G401.6 (cell line): Measurements from ENCODE around the gene CERT1.

Experiments used
- FAIRE-seq: peaks from 2 replicates; lab custom pipeline; 2012; peaks lifted over from hg19 to GRCh38; lab: Jason Lieb, UNC

Gene CERT1

DNA sequence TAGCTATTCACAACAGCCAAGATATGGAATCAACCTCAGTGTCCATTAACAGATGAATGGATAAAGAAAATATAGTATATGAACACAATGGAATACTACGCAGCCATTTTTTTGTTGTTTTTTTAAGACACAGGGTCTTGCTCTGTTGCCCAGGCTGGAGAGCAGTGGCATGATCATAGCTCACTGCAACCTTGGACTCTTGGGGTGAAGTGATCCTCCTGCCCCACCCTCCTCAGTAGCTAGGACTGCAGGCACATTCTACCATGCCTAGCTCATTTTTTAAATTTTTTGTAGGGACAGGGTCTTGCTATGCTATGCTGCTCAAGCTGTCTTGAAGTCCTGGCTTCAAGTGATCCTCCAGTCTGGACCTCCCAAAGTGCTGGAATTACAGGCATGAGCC, 38.5 kb downstream of the CERT1 start:
- FAIRE-seq = no peak

DNA sequence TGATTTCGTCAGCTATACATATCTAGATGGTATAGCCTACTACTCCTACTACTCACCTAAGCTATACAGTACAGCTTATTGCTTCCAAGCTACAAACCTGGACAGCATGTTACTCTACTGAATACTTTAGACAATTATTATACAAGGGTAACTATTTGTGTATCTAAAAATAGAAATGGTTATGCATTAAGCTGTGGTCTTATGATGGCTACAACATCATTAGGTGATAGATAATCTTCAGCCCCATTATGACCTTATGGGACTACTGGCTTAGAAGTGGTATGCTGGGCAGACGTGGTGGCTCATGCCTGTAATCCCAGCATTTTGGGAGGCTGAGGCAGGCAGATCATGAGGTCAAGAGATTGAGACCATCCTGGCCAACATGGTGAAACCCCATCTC, 40.2 kb downstream of the CERT1 start:
- no peak for FAIRE-seq

DNA sequence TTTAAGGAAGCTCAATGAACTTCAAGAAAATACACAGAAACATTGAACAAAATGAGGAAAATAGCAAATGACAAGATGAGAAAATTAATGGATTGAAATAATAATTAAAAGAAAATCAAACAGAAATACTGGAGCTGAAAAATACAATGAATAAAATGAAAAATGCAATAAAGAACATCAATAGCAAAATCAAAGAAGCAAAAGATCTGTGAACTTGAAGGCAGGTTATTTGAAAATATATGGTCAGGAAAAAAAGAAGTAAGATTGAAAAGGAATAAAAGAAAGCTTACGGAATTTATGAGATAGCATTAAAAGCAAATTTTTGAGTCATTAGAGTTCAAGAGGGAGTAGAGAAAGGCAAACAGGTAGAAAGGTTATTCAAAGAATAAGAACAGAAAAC, 42.4 kb downstream of the CERT1 start:
- peak; percentile 52 for FAIRE-seq

DNA sequence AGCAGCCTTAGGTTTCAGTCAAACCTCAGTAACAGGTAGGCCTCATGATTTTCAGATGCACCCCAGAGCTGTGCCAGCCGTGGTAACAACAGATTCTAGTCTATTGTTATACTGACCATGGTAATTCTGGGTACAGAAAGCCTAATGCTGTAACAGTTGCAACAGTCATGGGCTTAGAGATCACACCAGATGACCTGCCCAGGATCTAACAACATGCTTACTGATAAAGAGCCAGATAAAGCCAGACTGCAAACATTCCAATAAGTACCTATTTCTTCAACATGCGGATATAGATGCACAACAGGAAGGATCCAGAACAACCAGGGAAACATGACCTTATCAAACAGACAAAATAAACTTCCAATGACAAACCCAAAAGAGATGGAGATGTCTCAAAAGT, 42.8 kb downstream of the CERT1 start:
- no peak for FAIRE-seq

DNA sequence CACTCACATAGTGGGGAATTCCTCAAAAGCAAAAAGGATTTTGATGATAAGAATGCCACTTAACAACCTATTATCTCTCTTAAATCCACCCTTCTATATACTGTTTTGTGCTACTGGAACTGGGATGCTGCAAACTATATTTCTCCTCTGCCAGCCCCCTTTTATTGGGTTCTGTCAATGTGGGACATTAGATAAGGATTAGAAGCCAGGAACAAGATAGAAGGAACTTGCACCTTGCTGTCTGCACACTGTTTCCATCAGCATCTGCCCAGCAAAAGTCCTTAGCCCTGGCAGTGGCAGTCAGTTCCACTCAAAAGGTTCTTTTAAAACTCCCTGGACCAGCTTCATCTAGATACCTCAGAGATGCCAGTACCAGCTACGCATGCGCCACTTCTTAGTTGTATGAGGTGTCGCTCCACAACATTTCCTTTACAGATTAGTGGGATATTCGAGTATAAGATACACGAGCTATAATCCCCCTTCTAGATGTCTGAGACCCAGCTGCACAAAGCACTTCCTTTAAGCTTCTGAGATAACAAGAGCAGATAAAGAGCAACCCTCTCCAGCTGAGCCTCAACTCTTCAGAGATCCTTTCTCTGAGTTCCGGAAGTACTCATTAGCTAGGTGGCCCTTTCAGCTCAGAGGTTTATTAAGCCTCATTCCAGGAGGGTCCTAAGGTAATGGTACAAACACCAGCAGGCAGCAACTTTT, 45.3 kb downstream of the CERT1 start:
- no peak for FAIRE-seq

DNA sequence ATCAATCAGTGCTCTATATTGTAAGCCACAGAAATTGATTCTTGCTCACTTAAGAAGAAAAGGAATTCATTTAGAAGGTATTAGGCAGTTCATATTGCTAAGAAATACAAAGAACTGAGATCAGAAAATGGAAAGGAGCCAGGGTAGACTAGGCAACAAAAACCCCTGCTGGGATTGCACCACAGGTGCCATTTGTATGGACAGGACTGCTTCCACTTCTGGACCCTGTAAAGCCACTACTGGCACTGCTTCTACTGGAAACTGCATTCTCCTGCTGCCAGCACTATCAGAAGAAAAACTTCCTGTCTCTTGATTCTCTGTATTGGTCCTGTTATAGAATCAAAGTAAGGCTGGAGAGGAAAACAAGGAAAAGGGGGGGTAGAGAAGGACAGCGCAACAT, 45.9 kb downstream of the CERT1 start:
- FAIRE-seq = no peak

DNA sequence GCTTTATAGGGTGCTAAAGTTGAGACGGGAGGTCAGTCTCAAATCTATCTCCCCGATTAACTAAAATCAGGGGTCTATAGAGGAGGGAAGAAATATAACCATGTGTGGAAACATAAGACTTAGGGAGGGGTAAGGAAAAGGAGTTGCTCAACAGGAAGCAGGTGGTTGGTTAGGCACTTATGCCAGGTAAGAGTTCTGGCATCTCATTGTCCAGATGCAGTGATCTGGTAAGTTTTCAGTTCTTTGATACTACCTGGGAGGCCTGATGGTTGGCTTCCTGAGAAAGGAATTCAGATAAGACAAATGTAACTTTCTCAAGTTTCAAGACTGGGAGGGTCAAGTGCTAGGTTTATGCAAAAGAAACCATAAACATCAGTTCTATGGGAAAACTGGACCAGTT, 47.7 kb downstream of the CERT1 start:
- FAIRE-seq = no peak

DNA sequence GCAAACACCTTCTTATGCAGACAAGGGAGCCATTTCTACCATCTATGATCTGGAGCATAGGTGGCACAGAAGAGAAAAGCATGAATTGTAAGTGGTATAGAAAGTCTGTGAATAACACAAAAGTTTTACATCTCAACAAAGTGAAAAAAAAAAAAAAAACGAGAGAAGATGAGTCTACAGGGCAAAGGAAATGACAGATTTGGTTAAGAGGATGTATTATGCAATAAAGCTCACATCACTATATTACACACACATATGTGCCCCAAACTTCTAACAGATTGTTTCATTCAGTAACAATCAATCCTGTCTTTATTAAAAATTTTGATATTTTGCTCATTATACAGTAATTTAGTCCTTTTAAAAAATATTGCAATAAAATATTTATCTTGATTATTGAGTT, 49.8 kb downstream of the CERT1 start:
- no peak for FAIRE-seq

DNA sequence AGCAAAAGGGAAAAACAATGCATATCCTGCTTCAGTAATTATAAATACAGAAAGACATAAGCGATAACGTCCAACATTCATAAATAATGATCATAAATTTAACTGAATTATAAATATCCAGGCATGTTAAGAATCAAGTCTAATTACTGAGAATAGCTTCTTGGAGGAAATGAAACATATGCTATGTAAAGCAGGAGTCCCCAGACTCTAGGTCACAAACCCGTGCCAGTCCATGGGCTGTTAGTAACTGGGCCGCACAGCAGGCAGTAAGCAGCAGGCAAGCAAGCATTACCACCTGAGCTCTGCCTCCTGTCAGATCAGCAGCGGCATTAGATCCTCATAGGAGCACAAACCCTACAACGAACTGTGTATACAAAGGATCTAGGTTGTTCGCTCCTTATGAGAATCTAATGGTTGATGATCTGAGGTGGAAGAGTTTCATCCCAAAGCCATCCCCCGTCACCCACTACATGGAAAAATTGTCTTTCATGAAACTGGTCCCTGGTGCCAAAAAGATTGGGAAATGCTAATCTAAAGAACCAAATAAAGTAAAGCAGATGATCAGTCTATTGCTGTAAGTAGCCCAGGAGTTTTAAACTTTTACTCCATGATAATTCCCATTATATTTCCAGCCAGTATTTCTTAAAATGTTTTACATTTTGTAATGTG, 50.4 kb downstream of the CERT1 start:
- FAIRE-seq = no peak

DNA sequence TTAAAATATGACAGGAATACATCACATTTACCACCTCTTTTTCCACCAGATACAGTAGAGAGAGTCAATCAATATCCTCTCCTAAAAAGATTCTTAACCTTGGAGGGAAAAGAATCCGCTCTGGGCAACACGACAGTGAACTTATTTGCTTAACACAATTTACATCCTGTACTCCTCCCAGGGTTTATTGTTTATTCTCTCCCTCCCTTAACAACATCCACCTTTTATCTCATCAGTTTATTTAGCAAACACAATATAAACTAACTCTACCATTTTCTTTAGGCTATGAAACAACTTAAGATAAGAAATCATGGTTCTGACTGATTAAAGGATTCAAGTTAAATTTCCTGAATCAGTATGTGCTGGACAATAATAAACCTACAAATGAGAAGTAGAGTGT, 50.9 kb downstream of the CERT1 start:
- no peak for FAIRE-seq

DNA sequence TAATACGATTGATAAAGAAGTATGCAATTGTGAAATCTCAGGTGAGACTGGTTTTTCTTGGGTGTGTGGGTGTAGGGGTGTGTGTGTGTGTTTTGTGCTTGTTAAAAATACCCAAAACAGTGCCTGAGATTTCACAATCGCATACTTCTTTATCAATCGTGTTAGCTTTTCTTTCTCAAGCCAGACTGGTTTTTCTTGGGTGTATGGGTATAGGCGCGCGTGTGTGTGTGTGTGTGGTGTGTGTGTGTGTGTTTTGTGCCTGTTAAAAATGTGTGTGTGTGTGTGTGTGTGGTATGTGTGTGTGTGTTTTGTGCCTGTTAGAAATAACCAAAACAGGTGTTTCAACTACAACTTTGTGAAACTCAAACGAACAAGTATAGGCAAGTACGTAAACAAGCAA, 53.7 kb downstream of the CERT1 start:
- no peak for FAIRE-seq

DNA sequence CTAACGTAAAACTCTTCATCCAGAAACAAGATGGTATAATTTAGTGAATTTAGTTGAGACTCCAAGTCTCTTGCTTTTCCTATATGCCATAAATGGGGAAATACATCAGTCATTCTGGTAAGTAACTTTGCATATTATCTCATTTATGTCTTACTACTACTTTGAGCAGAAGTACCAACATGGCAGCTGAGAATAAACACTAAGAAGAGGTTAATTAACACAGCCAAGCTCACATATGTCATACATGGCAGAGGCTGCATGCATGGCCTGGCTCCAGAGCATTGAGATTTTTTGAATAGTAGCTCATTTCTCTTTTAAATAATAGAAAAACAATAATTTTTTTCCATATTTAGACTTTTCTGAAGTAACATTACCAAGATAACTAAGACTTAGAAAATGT, 54.3 kb downstream of the CERT1 start:
- no peak for FAIRE-seq

DNA sequence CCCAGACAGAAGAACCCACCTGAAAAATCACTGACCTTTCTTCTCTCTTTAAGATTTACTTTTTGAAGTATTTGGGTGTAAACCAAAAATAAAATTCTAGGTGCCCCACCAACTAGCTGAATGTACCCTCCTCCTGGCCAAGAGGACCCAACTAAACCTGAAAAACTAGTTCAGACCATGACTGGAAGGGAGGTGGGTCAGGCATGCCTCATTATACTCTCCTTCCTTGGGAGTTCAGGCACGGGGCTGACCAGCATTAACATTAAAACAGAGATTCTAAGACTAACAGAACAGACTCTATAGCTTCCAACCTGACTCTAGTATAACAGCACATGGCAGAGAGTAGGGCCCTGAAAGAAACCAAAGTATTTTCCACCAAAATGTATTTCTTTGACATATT, 61.4 kb downstream of the CERT1 start:
- FAIRE-seq = no peak

DNA sequence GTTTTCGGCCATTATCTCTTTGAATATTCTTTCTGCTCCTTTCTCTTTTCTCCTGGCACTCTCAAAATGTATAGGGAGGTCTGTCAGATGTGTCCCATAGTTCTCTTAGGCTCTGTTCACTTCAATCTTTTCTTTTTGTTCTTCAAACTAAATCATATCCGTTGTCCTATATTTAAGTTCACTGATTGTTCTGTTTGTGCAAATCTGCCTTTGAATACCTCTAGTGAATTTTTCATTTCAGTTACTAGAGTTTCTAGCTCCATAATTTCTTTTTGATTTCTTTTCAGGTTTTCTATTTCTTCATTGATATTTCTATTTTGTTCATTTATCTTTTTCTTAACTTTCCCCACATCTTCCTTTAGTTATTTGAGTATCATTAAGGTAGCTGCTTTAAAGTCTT, 65.4 kb downstream of the CERT1 start:
- FAIRE-seq = no peak

DNA sequence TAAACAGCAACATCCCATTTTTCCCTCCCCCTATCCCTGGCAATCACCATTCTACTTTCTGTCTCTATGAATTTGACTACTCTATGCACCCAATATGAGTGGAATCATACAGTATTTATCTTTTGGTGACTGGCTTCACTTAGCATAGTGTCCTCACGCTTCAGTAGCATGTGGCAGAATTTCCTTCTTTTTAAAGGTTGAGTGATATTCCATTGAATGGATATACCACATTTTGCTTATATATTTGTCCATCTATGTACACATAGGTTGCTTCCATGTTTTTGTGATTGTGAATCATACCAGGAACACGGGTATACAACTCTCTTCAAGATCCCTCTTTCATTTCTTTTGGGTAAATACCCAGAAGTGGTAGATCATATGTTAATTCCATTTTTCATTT, 69.9 kb downstream of the CERT1 start:
- no peak for FAIRE-seq

DNA sequence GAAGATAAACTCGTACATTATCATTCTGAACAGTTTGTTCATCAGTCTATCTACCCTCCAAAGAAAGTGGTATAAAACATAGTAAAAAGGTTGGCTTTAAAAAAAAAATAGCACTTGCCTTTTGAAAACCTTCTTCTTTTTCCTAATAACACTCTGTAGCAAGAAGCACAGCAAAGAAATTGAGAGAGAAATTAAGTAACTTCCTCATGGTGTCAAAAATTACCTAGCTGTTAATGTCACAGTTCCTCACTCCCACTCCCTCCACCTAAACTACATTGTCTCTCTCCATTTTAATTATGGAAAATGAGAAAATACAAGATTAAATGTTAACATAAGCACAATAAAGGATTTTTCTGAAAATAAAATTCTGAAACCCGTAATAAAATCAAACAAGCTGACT, 72.2 kb downstream of the CERT1 start:
- FAIRE-seq = no peak

DNA sequence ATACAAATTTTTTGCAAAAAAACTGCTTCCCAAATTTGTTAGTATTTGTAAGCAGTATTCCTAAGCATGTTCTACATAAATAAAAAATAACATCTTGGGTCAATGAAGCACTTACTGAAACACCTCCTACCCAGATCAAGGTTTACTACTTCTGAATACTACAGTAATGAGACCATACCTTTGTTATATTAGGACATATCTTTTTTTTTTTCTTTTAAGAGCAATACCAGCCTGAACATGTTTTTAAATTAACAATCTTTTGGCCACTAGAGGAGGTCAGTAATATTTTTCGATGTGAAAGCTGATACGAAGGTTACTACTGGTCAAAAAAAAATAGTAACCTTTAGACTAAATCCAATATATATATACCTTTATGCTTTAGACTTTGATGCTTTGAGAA, 72.7 kb downstream of the CERT1 start:
- FAIRE-seq = peak; percentile 46

DNA sequence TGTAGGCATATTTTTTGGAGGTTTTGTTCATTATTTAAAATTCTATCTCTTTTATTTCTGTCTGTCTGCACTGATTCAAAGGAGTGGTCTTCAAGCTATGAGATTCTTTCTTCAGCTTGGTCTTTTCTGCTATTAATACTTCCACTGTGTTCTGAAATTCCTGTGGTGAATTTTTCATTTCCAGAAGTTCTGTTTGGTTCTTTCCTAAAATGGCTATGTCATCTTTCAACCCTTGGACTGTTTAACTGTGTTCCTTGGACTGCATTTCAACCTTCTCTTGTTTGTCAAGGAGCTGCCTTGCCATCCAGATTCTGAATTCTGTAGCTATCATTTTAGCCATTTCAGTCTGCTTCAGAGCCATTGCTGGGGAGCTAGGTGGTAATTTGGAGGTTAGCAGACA, 76.3 kb downstream of the CERT1 start:
- no peak for FAIRE-seq

DNA sequence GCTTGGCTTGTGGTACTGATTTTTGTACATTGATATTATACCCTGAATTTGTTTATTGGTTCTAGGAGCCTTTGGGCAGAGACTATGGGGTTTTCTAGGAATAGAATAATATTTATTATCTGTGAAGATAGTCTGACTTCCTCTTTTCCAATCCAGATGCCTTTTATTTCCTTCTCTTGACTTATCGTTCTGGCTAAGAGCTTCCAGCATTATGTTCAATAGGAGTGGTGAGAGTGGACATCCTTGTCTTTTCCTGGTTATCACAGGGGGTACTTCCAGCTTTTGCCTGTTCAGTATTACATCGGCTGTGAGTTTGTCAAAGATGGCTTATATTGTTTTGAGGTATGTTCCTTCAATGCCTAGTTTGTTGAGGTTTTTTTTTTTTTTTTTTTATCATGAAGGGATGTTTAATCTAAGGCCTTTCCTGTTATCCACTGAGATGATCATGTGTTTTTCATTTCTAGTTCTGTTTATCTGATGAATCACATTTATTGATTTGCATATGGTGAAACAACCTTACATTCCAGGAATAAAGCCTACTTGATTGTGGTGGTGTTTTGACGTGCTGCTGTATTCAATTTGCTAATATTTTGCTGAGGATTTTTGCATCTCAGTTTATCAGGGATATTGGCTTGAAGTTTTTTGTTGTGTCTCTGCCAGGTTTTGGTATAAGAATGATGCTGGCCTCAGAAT, 77.5 kb downstream of the CERT1 start:
- FAIRE-seq = no peak

DNA sequence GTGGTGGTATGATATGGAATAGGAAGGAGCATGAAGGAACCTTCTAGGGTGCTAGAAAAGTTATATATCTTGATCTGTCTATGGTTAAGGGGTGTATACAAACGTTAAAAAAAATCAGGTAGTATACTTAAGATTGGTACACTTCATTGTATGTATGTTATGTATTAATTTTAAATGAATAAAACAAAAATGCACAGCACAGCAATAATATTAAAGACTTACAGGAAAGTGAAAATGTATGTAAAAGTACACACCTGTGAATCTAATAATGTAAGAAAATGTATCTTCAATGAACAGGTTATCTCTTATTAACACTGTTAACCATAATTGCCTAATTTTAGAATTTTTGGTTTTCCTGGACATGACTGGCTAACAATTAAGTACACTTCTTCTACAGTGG, 97.2 kb downstream of the CERT1 start:
- peak; percentile 58 for FAIRE-seq

DNA sequence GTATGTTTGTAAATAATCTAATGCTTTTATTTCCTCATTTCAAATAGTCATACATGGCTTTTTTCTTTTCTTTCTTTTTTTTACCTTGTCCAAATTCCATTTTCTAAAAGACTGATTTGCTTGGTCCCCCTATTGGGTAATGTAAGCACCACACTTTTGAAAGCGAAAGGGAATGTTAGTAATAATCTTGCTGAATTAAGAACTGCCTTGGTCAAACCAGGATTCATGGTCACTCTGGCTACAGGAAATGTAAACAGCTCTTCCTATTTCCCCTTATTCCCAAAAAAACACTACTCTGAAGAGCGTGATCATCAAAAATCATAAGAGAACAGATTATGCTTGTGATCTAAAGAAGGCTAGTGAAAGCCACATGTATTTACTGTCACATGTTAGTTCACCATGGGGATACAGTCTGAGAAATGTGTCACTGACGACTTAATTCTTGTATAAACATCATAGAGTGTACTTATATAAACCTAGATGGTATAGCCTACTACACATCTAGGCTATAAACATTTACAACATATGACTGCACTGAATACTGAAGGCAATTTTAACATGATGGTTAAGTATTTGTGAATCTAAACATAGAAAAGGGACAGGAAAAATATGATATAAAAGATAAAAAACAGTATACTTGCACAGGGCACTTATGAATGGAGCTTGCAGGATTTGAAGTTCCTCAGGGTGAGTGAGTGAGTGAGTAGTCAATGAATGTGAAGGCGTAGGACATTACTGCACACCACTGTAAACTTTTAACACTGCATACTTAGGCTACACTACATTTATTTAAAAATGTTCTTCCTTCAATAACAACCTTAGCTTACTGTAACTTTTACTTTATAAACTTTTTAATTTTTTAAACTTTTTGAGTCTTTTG, 99.1 kb downstream of the CERT1 start:
- FAIRE-seq = peak; percentile 53

DNA sequence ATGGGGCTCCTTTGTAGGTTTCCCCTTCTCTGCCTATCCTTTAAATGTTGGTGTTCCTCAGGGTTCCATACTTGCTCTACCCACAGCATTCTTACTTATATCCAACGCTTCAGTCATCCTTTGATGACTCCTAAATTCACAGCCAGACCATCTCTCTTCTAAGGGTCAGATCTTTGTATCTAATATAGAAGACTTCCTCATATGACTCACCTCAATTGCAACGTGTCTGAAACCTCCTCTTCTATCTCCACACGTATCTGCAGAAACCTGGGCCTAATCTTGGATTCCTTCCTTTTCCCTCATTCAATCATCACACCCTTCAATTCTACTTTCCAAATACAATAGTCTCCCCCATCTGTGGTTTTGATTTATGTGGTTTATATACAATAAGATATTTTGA, 106.1 kb downstream of the CERT1 start:
- no peak for FAIRE-seq

DNA sequence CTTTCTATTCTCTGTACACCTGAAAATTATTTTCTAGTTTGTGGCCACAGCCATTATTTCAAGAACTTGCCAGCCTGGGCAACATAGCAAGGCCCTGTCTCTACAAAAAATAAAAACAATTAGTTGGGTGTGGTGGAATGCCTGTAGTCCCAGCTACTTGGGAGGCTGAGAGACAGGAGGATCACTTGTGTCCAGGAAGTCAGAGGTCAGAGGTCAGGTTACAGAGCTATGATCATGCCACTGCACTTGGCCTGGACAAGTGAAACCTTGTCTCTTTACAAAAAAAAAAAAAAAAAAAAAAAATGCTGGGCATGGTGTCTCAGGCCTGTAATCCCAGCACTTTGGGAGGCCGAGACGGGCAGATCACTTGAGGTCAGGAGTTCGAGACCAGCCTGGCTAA, 116.2 kb downstream of the CERT1 start:
- no peak for FAIRE-seq
